Naive thymus-derived CD4-positive, alpha-beta T cell (primary cell): ENCODE measurements around the gene ELL. TPM values are rescaled to one million over a fixed set of nuclear protein-coding genes. Genes with fewer than 3 reads are reported as not detected.
"Not testable (repeated sequence)": the region's sequence is repeated elsewhere in the genome, so short reads cannot be mapped to it uniquely, and the experiment has no call there.

Source experiments
- ATAC-seq: fragments of 150-1000 bp; cut with Tn5 transposase; 2 replicates; pipeline ENCODE4 v1.10.0; 2021; ENCODE audit warnings: mild to moderate bottlenecking, moderate library complexity
- CTCF ChIA-PET: fragments of 350-600 bp; sonication (Branson Sonifier 250); formaldehyde crosslinking; loops from one replicate; lab custom pipeline; 2021; ENCODE audit warnings: antibody characterized with exemption; lab: Charles Lee
- POLR2A ChIA-PET: fragments of 350-600 bp; sonication (Branson Sonifier 250); formaldehyde crosslinking; loops from one replicate; lab custom pipeline; 2021; ENCODE audit warnings: antibody characterized with exemption, inconsistent platforms; lab: Charles Lee
- DNase-seq, 9 donors: peaks; one replicate each; pipeline versions ENCODE4 v3.0.0 to v3.0.0-alpha.2; 2020 to 2022; ENCODE audit warnings: mixed read lengths in 1 of 9
- H3K27ac ChIP-seq: one replicate; pipeline ENCODE4 v1.7.0; 2013; ENCODE audit warnings: mild to moderate bottlenecking, low read depth, low read length, moderate library complexity
- H3K27me3 ChIP-seq, 2 donors: one replicate each; pipeline ENCODE4 v1.7.0; 2013; ENCODE audit warnings: low read length in 2 of 2, mild to moderate bottlenecking in 2 of 2, moderate library complexity in 2 of 2; ENCODE audit not compliant: control insufficient read depth in 2 of 2, insufficient read depth in 2 of 2
- H3K36me3 ChIP-seq, 3 experiments: 1 replicate in 2 of 3; 2 replicates in 1 of 3; pipeline ENCODE4 v1.7.0; 2013; ENCODE audit warnings: low read length in 3 of 3, mild to moderate bottlenecking in 3 of 3, moderate library complexity in 1 of 3; ENCODE audit not compliant: insufficient read depth in 3 of 3, control insufficient read depth in 2 of 3
- H3K4me1 ChIP-seq, 2 donors: one replicate each; pipeline ENCODE4 v1.7.0; 2013; ENCODE audit warnings: low read length in 2 of 2, mild to moderate bottlenecking in 2 of 2, moderate library complexity in 1 of 2; ENCODE audit not compliant: control insufficient read depth in 2 of 2, insufficient read depth in 2 of 2
- H3K4me3 ChIP-seq: 2 replicates; pipeline ENCODE4 v1.7.0; 2013; ENCODE audit warnings: mild to moderate bottlenecking, low read length
- H3K9me3 ChIP-seq, 3 experiments: 1 replicate in 2 of 3; 2 replicates in 1 of 3; pipeline ENCODE4 v1.7.0; 2013; ENCODE audit warnings: low read length in 3 of 3; ENCODE audit not compliant: control insufficient read depth in 2 of 3
- H3K27ac Mint-ChIP-seq, 9 donors: one replicate each; pipeline ENCODE4 v1.8.0; 2020 to 2022; ENCODE audit warnings: mixed read lengths in 9 of 9, mild to moderate bottlenecking in 8 of 9, moderate library complexity in 5 of 9, inconsistent platforms in 2 of 9
- H3K27me3 Mint-ChIP-seq, 5 donors: one replicate each; pipeline ENCODE4 v1.8.0; 2021 to 2022; ENCODE audit warnings: mixed read lengths in 5 of 5, mild to moderate bottlenecking in 1 of 5
- H3K36me3 Mint-ChIP-seq, 5 donors: one replicate each; pipeline ENCODE4 v1.8.0; 2020 to 2022; ENCODE audit warnings: mixed read lengths in 5 of 5, mild to moderate bottlenecking in 3 of 5, inconsistent platforms in 1 of 5
- H3K4me1 Mint-ChIP-seq, 7 donors: one replicate each; pipeline ENCODE4 v1.8.0; 2020 to 2022; ENCODE audit warnings: mixed read lengths in 7 of 7, mild to moderate bottlenecking in 3 of 7, inconsistent platforms in 1 of 7
- H3K4me3 Mint-ChIP-seq, 10 donors: one replicate each; pipeline ENCODE4 v1.8.0; 2020 to 2022; ENCODE audit warnings: mild to moderate bottlenecking in 10 of 10, mixed read lengths in 10 of 10, moderate library complexity in 6 of 10, inconsistent platforms in 2 of 10
- H3K9me3 Mint-ChIP-seq, 11 donors: one replicate each; pipeline ENCODE4 v1.8.0; 2020 to 2022; ENCODE audit warnings: mixed read lengths in 11 of 11, mild to moderate bottlenecking in 4 of 11, inconsistent platforms in 1 of 11, moderate library complexity in 1 of 11
- intact Hi-C, 2 donors: fragments of 100-400 bp; cut with micrococcal nuclease; formaldehyde crosslinking; loops; one replicate each; pipeline ENCODE4 v1.15.1; 2023
- polyA plus RNA-seq, 2 donors: library from polyadenylated mRNA; unstranded; fragments of 300-500 nt; fragmentation: Illumina TruSeq; gene quantifications; one replicate each; pipeline ENCODE4 v1.2.3, GENCODE V29; 2021
- total RNA-seq, 6 experiments: library from RNA in 5 of 6; stranded (reverse) in 5 of 6; gene quantifications; 1 replicate in 5 of 6; 2 replicates in 1 of 6; pipeline ENCODE4 v1.2.3 and lab custom pipeline; 2021 to 2026

The ELL gene
- total and polyA plus RNA-seq, 7 experiments from 2014 or later = 8.9 to 70.4 (median 22.1) TPM

GRCh38 chr19:18541992-18542940, 20.4 kb upstream of the ELL start:
- ChIA-PET POLR2A (interaction anchor here (0.6 to 2.0 kb wide), 13 partner anchors 9 to 379 kb away, joined by 3 to 12 read pairs (median 3); partner anchors contain the start of genes ELL, KXD1, REX1BD and UBA52), CTCF (interaction anchor here (0.6 to 2.5 kb wide), 3 partner anchors 22 to 46 kb away, joined by 3 to 9 read pairs (median 3); no protein-coding TSS in a partner anchor)
- peak overlapping the region; percentile 75 to 97 (median 93) for H3K27ac Mint-ChIP-seq
- H3K27me3 Mint-ChIP-seq = no peaks in the 10 kb centered on the region
- peak overlapping the region; percentile 68 for H3K4me3 ChIP-seq
- H3K9me3 Mint-ChIP-seq = no peaks in the 10 kb centered on the region
- H3K4me3 Mint-ChIP-seq = peak overlapping the region; percentile 84 to 97 (median 90)
- peaks cover 14 to 31% (median 26%) of the 10 kb centered on the region in 7 donors for H3K4me1 Mint-ChIP-seq
- DNase-seq (no peak), ATAC-seq (no peak)
- no peaks in the 10 kb centered on the region for H3K27me3 ChIP-seq
- peak overlapping the region; percentile 87 for H3K27ac ChIP-seq
- H3K36me3 Mint-ChIP-seq = peaks cover 0 to 9% (median 0%) of the 10 kb centered on the region in 5 donors
- peaks cover 15 to 16% of the 10 kb centered on the region in 2 donors for H3K4me1 ChIP-seq
- intact Hi-C loops = loop anchor here in 1 of 2 donors (5.0 kb wide), 1 partner anchor 95 kb away; the partner anchor contains the start of gene KLHL26
- no peaks in the 10 kb centered on the region for H3K9me3 ChIP-seq
- H3K36me3 ChIP-seq = peaks cover 0 to 35% (median 3%) of the 10 kb centered on the region in 3 experiments

GRCh38 chr19:18541258-18541991, 19.6 kb upstream of the ELL start:
- Mint-ChIP-seq H3K9me3 (no peaks in the 10 kb centered on the region), H3K36me3 (peaks cover 2 to 14% (median 4%) of the 10 kb centered on the region in 5 donors), H3K27ac (peak overlapping the region; percentile 14 to 97 (median 66)), H3K4me1 (peaks cover 14 to 31% (median 26%) of the 10 kb centered on the region in 7 donors), H3K4me3 (peak overlapping the region in 9 of 10 donors; percentile 38 to 95 (median 65)), H3K27me3 (no peaks in the 10 kb centered on the region)
- Histone ChIP-seq H3K36me3 (peaks cover 0 to 44% (median 7%) of the 10 kb centered on the region in 3 experiments), H3K9me3 (no peaks in the 10 kb centered on the region), H3K27me3 (no peaks in the 10 kb centered on the region), H3K4me3 (no peak overlapping the region), H3K27ac (peak overlapping the region; percentile 87), H3K4me1 (peaks cover 15 to 16% of the 10 kb centered on the region in 2 donors)
- no peak for ATAC-seq
- DNase-seq = no peak
- ChIA-PET CTCF (interaction anchor here (0.6 kb wide), 1 partner anchor 24 kb away, joined by 4 read pairs; no protein-coding TSS in a partner anchor), POLR2A (interaction anchor here (0.7 to 2.0 kb wide), 4 partner anchors 16 to 47 kb away, joined by 3 to 12 read pairs (median 10); partner anchors contain the start of genes ELL, KXD1, REX1BD and UBA52)
- intact Hi-C loops = loop anchor here in 1 of 2 donors (5.0 kb wide), 1 partner anchor 96 kb away; the partner anchor contains the start of gene KLHL26

GRCh38 chr19:18540200-18540599, 18.3 kb upstream of the ELL start:
- CTCF ChIA-PET = not testable (repeated sequence)

GRCh38 chr19:18539372-18539771, 17.5 kb upstream of the ELL start:
- Mint-ChIP-seq H3K4me1 (peaks cover 13 to 27% (median 22%) of the 10 kb centered on the region in 7 donors), H3K9me3 (no peaks in the 10 kb centered on the region), H3K27me3 (no peaks in the 10 kb centered on the region), H3K27ac (no peak overlapping the region), H3K4me3 (no peak overlapping the region), H3K36me3 (peaks cover 3 to 19% (median 5%) of the 10 kb centered on the region in 5 donors)
- Histone ChIP-seq H3K36me3 (peaks cover 0 to 57% (median 7%) of the 10 kb centered on the region in 3 experiments), H3K4me3 (no peak overlapping the region), H3K4me1 (peaks cover 14 to 16% of the 10 kb centered on the region in 2 donors), H3K27ac (no peak overlapping the region), H3K9me3 (no peaks in the 10 kb centered on the region), H3K27me3 (no peaks in the 10 kb centered on the region)
- ChIA-PET POLR2A (no interaction called here), CTCF (interaction anchor here (0.8 kb wide), 1 partner anchor 19 kb away, joined by 5 read pairs; no protein-coding TSS in a partner anchor)
- intact Hi-C loops = no loop called here
- no peak for ATAC-seq
- DNase-seq = no peak

More at GRCh38 chr19:18540200-18540599, 18.3 kb upstream of the ELL start:
- not testable (repeated sequence) for H3K9me3 ChIP-seq, DNase-seq, H3K27me3 Mint-ChIP-seq, H3K4me3 ChIP-seq, ATAC-seq, H3K9me3 Mint-ChIP-seq, H3K27me3 ChIP-seq, H3K27ac ChIP-seq
- Mint-ChIP-seq H3K36me3 (peaks cover 3 to 19% (median 5%) of the 10 kb centered on the region in 5 donors), H3K4me3 (peak overlapping the region in 1 of 10 donors; percentile 5), H3K4me1 (peaks cover 14 to 31% (median 26%) of the 10 kb centered on the region in 7 donors), H3K27ac (peak overlapping the region in 2 of 9 donors; percentile 38 to 45)
- POLR2A ChIA-PET = interaction anchor here (0.7 kb wide), 1 partner anchor 32 kb away, joined by 5 read pairs; the partner anchor contains the start of gene UBA52
- intact Hi-C loops = loop anchor here in 1 of 2 donors (5.0 kb wide), 1 partner anchor 97 kb away; the partner anchor contains the start of gene KLHL26
- peaks cover 15 to 16% of the 10 kb centered on the region in 2 donors for H3K4me1 ChIP-seq
- peaks cover 0 to 54% (median 7%) of the 10 kb centered on the region in 3 experiments for H3K36me3 ChIP-seq

GRCh38 chr19:18538115-18538514, 16.2 kb upstream of the ELL start:
- CTCF ChIA-PET = no interaction called here
- Mint-ChIP-seq H3K36me3 (peaks cover 3 to 19% (median 5%) of the 10 kb centered on the region in 5 donors), H3K4me3 (no peak overlapping the region)

More at GRCh38 chr19:18538115-18538514, 16.2 kb upstream of the ELL start:
- no peaks in the 10 kb centered on the region for H3K9me3 ChIP-seq
- H3K9me3 Mint-ChIP-seq = no peaks in the 10 kb centered on the region
- no peak for DNase-seq
- H3K27me3 ChIP-seq = no peaks in the 10 kb centered on the region
- no peak overlapping the region for H3K27ac ChIP-seq
- POLR2A ChIA-PET = interaction anchor here (0.6 to 1.6 kb wide), 3 partner anchors 9 to 33 kb away, joined by 3 to 7 read pairs (median 3); partner anchors contain the start of gene UBA52
- no peak overlapping the region for H3K4me3 ChIP-seq
- intact Hi-C loops = no loop called here
- H3K4me1 Mint-ChIP-seq = peaks cover 6 to 20% (median 16%) of the 10 kb centered on the region in 7 donors
- H3K27me3 Mint-ChIP-seq = no peaks in the 10 kb centered on the region
- H3K27ac Mint-ChIP-seq = peak overlapping the region in 1 of 9 donors; percentile 30
- H3K4me1 ChIP-seq = peaks cover 8 to 13% of the 10 kb centered on the region in 2 donors
- peaks cover 0 to 63% (median 7%) of the 10 kb centered on the region in 3 experiments for H3K36me3 ChIP-seq
- no peak for ATAC-seq
